Endometrial microvascular endothelial cells (primary cell): ENCODE data around the gene DAB2IP. TPM values are rescaled to one million over a fixed set of nuclear protein-coding genes. Genes with fewer than 3 reads are reported as not detected.

ENCODE experiments used
- in situ Hi-C: cut with HindIII; loops from 2 replicates; pipeline ENCODE4 v1.10.0; 2017; ENCODE audit warnings: low sequenced_read_pairs, low pct_unique_long_range_greater_than_20kb; ENCODE audit errors: inconsistent ontology term
- total RNA-seq: library from RNA; depleted of rRNA; stranded (reverse); fragments of >200 nt; gene quantifications from one replicate; pipeline ENCODE4 v1.2.3, GENCODE V29; 2015; ENCODE audit errors: inconsistent ontology term

Gene DAB2IP
- total RNA-seq, 1 donor from 2014 or later = 13.6 TPM

GRCh38 chr9:121709798-121710197 lies 58.4 kb downstream of the DAB2IP start:
- in situ Hi-C loops = no loop called here

GRCh38 chr9:121711281-121711680 lies 59.8 kb downstream of the DAB2IP start:
- in situ Hi-C loops = no loop called here

- in situ Hi-C loops = no loop called here
Observed at GRCh38 chr9:121711797-121712196, 60.4 kb downstream of the DAB2IP start.

GRCh38 chr9:121713400-121714070 lies 62.1 kb downstream of the DAB2IP start:
- in situ Hi-C loops = no loop called here

GRCh38 chr9:121714075-121714705 lies 62.8 kb downstream of the DAB2IP start:
- in situ Hi-C loops = no loop called here

GRCh38 chr9:121714873-121715272 lies 63.4 kb downstream of the DAB2IP start:
- in situ Hi-C loops = no loop called here

GRCh38 chr9:121717141-121717991 lies 65.9 kb downstream of the DAB2IP start:
- in situ Hi-C loops = no loop called here

GRCh38 chr9:121718084-121718483 lies 66.7 kb downstream of the DAB2IP start:
- in situ Hi-C loops = no loop called here

- in situ Hi-C loops = no loop called here
Observed at GRCh38 chr9:121718501-121718900, 67.1 kb downstream of the DAB2IP start.

- in situ Hi-C loops = loop anchor here (10.0 kb wide), 1 partner anchor 254 kb away; no protein-coding TSS in a partner anchor
Observed at GRCh38 chr9:121720311-121721057, 69.0 kb downstream of the DAB2IP start.

GRCh38 chr9:121721058-121721350 lies 69.6 kb downstream of the DAB2IP start:
- in situ Hi-C loops = loop anchor here (10.0 kb wide), 1 partner anchor 254 kb away; no protein-coding TSS in a partner anchor

- in situ Hi-C loops = loop anchor here (10.0 kb wide), 1 partner anchor 253 kb away; no protein-coding TSS in a partner anchor
Observed at GRCh38 chr9:121721770-121722169, 70.3 kb downstream of the DAB2IP start.

- in situ Hi-C loops = loop anchor here (10.0 kb wide), 1 partner anchor 250 kb away; no protein-coding TSS in a partner anchor
Observed at GRCh38 chr9:121725008-121725775, 73.8 kb downstream of the DAB2IP start.

- in situ Hi-C loops = loop anchor here (10.0 kb wide), 1 partner anchor 247 kb away; no protein-coding TSS in a partner anchor
Observed at GRCh38 chr9:121727295-121728020, 76.0 kb downstream of the DAB2IP start.

GRCh38 chr9:121728916-121729315 lies 77.5 kb downstream of the DAB2IP start:
- in situ Hi-C loops = loop anchor here (10.0 kb wide), 1 partner anchor 246 kb away; no protein-coding TSS in a partner anchor

GRCh38 chr9:121729769-121730562 lies 78.5 kb downstream of the DAB2IP start:
- in situ Hi-C loops = loop anchor here (10.0 kb wide), 1 partner anchor 245 kb away; no protein-coding TSS in a partner anchor

GRCh38 chr9:121731090-121731489 lies 79.7 kb downstream of the DAB2IP start:
- in situ Hi-C loops = no loop called here
